HepG2 (cell line): ENCODE results near the gene ST6GALNAC3. TPM values are rescaled to one million over a fixed set of nuclear protein-coding genes. Genes with fewer than 3 reads are reported as not detected.

Experiments
- ATAC-seq: fragments of 200-7000 bp; cut with Tn5 transposase; 3 replicates; pipeline ENCODE4 v1.9.1; 2020; ENCODE audit warnings: mild to moderate bottlenecking, moderate library complexity
- BruUV-seq: library from RNA; stranded (reverse); fragments of 400-500 nt; replicated peaks from 2 replicates; lab custom pipeline; 2021; lab: Mats Ljungman, UMichigan
- CTCF ChIA-PET: fragments of 300-600 bp; formaldehyde crosslinking; extraction: SDS; loops from one replicate; lab custom pipeline; 2021; ENCODE audit warnings: low total read pairs, inconsistent platforms, low intra/inter-chr PET ratio; lab: Yijun Ruan, JAX
- POLR2A ChIA-PET: fragments of 350-600 bp; sonication (Branson Sonifier 250); formaldehyde crosslinking; loops from one replicate; lab custom pipeline; 2020; ENCODE audit warnings: antibody characterized with exemption, inconsistent platforms; lab: Yijun Ruan, JAX
- DNase-seq: peaks from one replicate; pipeline ENCODE4 v3.0.0-alpha.2; 2015; ENCODE audit warnings: low spot score
- FAIRE-seq: peaks from 3 replicates; lab custom pipeline; 2011; peaks lifted over from hg19 to GRCh38; lab: Jason Lieb, UNC
- H2AFZ ChIP-seq: one replicate; pipeline ENCODE4 v1.6.1; 2011; ENCODE audit warnings: low read length, inconsistent platforms
- H3K27ac ChIP-seq: fragments of 300-600 bp; 3 replicates; pipeline ENCODE4 v1.8.0; 2011; ENCODE audit warnings: mixed run types, mild to moderate bottlenecking, mixed read lengths, low read length, inconsistent platforms; ENCODE audit not compliant: insufficient read depth; ENCODE audit errors: extremely low read length
- H3K27me3 ChIP-seq, 2 experiments: fragments of 200-600 bp in 1 of 2; 2 replicates in 1 of 2; 3 replicates in 1 of 2; pipeline versions ENCODE4 v1.6.0 to v1.8.0; 2011; ENCODE audit warnings: low read length in 2 of 2, mild to moderate bottlenecking in 2 of 2, moderate library complexity in 2 of 2, inconsistent platforms in 1 of 2; ENCODE audit not compliant: insufficient read depth in 2 of 2, control insufficient read depth in 1 of 2
- H3K36me3 ChIP-seq, 2 experiments: fragments of 200-600 bp in 1 of 2; replicated peaks in 1 of 2; 2 replicates in 1 of 2; 3 replicates in 1 of 2; pipeline versions ENCODE4 v1.5.1 to v1.8.0; 2011; ENCODE audit warnings: low read length in 2 of 2, inconsistent platforms in 1 of 2; ENCODE audit not compliant: insufficient read depth in 2 of 2, control insufficient read depth in 1 of 2
- H3K4me1 ChIP-seq: 2 replicates; pipeline ENCODE4 v1.5.1; 2012; ENCODE audit warnings: low read length, inconsistent platforms; ENCODE audit not compliant: insufficient read depth
- H3K4me2 ChIP-seq: 2 replicates; pipeline ENCODE4 v1.6.0; 2011; ENCODE audit warnings: low read depth, low read length, inconsistent platforms
- H3K4me3 ChIP-seq, 3 experiments: fragments of 200-600 bp in 1 of 3; sonication (generic), shearing (Covaris generic) in 1 of 3; replicated peaks in 1 of 3; 2 replicates each; pipeline ENCODE4 v1.5.1; 2011 to 2016; ENCODE audit warnings: low read length in 3 of 3, inconsistent platforms in 2 of 3, low read depth in 2 of 3, mild to moderate bottlenecking in 2 of 3, control low read depth in 1 of 3, mixed read lengths in 1 of 3; ENCODE audit not compliant: insufficient read depth in 1 of 3
- H3K79me2 ChIP-seq: one replicate; pipeline ENCODE4 v1.6.1; 2011; ENCODE audit warnings: low read length, inconsistent platforms; ENCODE audit not compliant: insufficient read depth
- H3K9ac ChIP-seq: 2 replicates; pipeline ENCODE4 v1.6.0; 2011; ENCODE audit warnings: mild to moderate bottlenecking, low read depth, low read length, inconsistent platforms; ENCODE audit not compliant: insufficient read depth
- H3K9me3 ChIP-seq: 2 replicates; pipeline ENCODE4 v1.5.1; 2012; ENCODE audit warnings: mild to moderate bottlenecking, low read length
- H4K20me1 ChIP-seq: 2 replicates; pipeline ENCODE4 v1.6.0; 2011; ENCODE audit warnings: inconsistent platforms, mild to moderate bottlenecking, low read length, moderate library complexity; ENCODE audit not compliant: insufficient read depth
- ARHGAP35 ChIP-seq: sonication (generic); formaldehyde crosslinking; IDR thresholded peaks from 2 replicates; pipeline ENCODE4 v1.9.0; 2022; ENCODE audit warnings: mild to moderate bottlenecking, inconsistent platforms, moderate library complexity, missing genetic modification reagents, borderline replicate concordance
- KDM2A ChIP-seq: sonication (generic); formaldehyde crosslinking; IDR thresholded peaks from 2 replicates; pipeline ENCODE4 v1.4.0; 2020; ENCODE audit warnings: low read depth, missing genetic modification reagents, borderline replicate concordance
- KLF15 ChIP-seq: sonication (generic); formaldehyde crosslinking; IDR thresholded peaks from 2 replicates; pipeline ENCODE4 v1.8.1; 2023; ENCODE audit warnings: borderline replicate concordance, mild to moderate bottlenecking, inconsistent platforms, missing genetic modification reagents, mixed read lengths
- MYNN ChIP-seq: sonication (generic); formaldehyde crosslinking; IDR thresholded peaks from 2 replicates; pipeline ENCODE4 v1.4.0; 2020; ENCODE audit warnings: mild to moderate bottlenecking, low read depth, missing genetic modification reagents
- POLR2A ChIP-seq, 2 experiments: IDR thresholded peaks; 2 replicates each; pipeline ENCODE4 v1.6.1; 2011; ENCODE audit warnings: low read depth in 2 of 2, low read length in 2 of 2, mild to moderate bottlenecking in 1 of 2, moderate library complexity in 1 of 2; ENCODE audit not compliant: insufficient read depth in 1 of 2
- RORA ChIP-seq: sonication (generic); formaldehyde crosslinking; IDR thresholded peaks from 2 replicates; pipeline ENCODE4 v1.5.0; 2020; ENCODE audit warnings: mild to moderate bottlenecking, missing genetic modification reagents, moderate library complexity
- SIN3A ChIP-seq: IDR thresholded peaks from 2 replicates; pipeline ENCODE4 v1.6.1; 2011; ENCODE audit warnings: low read depth, mild to moderate bottlenecking, control low read depth, low read length, borderline replicate concordance
- SMYD3 ChIP-seq: sonication (generic); formaldehyde crosslinking; IDR thresholded peaks from 2 replicates; pipeline ENCODE4 v1.8.1; 2023; ENCODE audit warnings: mild to moderate bottlenecking, missing genetic modification reagents
- SNAI1 ChIP-seq: sonication (generic); formaldehyde crosslinking; IDR thresholded peaks from 2 replicates; pipeline ENCODE4 v1.5.0; 2020; ENCODE audit warnings: mild to moderate bottlenecking, missing genetic modification reagents, borderline replicate concordance
- ZEB1 ChIP-seq: IDR thresholded peaks from 2 replicates; pipeline ENCODE4 v1.6.1; 2012; ENCODE audit warnings: mild to moderate bottlenecking, low read depth, inconsistent platforms; ENCODE audit not compliant: insufficient replicate concordance
- ZNF17 ChIP-seq: sonication (generic); formaldehyde crosslinking; IDR thresholded peaks from 2 replicates; pipeline ENCODE4 v1.5.0; 2020; ENCODE audit warnings: mild to moderate bottlenecking, missing genetic modification reagents
- ZNF235 ChIP-seq: sonication (generic); formaldehyde crosslinking; IDR thresholded peaks from 2 replicates; pipeline ENCODE4 v1.8.1; 2023; ENCODE audit warnings: mild to moderate bottlenecking, missing genetic modification reagents, borderline replicate concordance
- ZNF263 ChIP-seq: sonication (generic); formaldehyde crosslinking; IDR thresholded peaks from 2 replicates; pipeline ENCODE4 v1.4.0; 2020; ENCODE audit warnings: missing genetic modification reagents
- ZNF326 ChIP-seq: sonication (generic); formaldehyde crosslinking; IDR thresholded peaks from 2 replicates; pipeline ENCODE4 v1.4.0; 2020; ENCODE audit warnings: missing genetic modification reagents, borderline replicate concordance
- ZNF878 ChIP-seq: sonication (generic); formaldehyde crosslinking; IDR thresholded peaks from 2 replicates; pipeline ENCODE4 v1.8.1; 2023; ENCODE audit warnings: mild to moderate bottlenecking, missing genetic modification reagents, moderate library complexity
- WGBS: methylation state at CpG from one replicate; pipeline ENCODE4 v1.1.6; 2017; ENCODE audit warnings: low lambda C conversion rate; 5-methylcytosine and 5-hydroxymethylcytosine counted together
- in situ Hi-C: cut with HindIII; loops from 2 replicates; pipeline ENCODE4 v1.10.0; 2017; ENCODE audit warnings: low pct_unique_long_range_greater_than_20kb; ENCODE audit not compliant: extremely low pct_ligation_motif_present
- intact Hi-C: fragments of 100-400 bp; cut with micrococcal nuclease; formaldehyde crosslinking; loops from one replicate; pipeline ENCODE4 v1.10.0; 2022; ENCODE audit not compliant: unreplicated experiment
- polyA plus RNA-seq, 8 experiments: library from polyadenylated mRNA; depleted of rRNA in 3 of 8; stranded (reverse) in 7 of 8; unstranded in 1 of 8; fragments of >200 nt; fragmentation: Illumina TruSeq in 4 of 8; extraction: Trizol in 4 of 8; gene quantifications; 2 replicates each; pipeline versions ENCODE4 v1.2.1 to v1.2.3, GENCODE V29; 2011 to 2016; ENCODE audit warnings: low read depth in 4 of 8, missing spikeins in 1 of 8, mixed read lengths in 1 of 8; ENCODE audit not compliant: insufficient read depth in 1 of 8
- total RNA-seq, 5 experiments: library from RNA; depleted of rRNA; stranded (reverse); fragments of >200 nt; fragmentation: Illumina TruSeq; extraction: Trizol; gene quantifications; 2 replicates each; pipeline ENCODE4 v1.2.3, GENCODE V29; 2016; ENCODE audit warnings: low read depth in 1 of 5
- TF ChIP-seq, protein P1 (sequence below): sonication (generic); formaldehyde crosslinking; IDR thresholded peaks from 2 replicates; pipeline ENCODE4 v1.8.1; 2023; ENCODE audit warnings: mild to moderate bottlenecking, moderate library complexity, missing genetic modification reagents
- TF ChIP-seq, protein P2 (sequence below): IDR thresholded peaks from 2 replicates; pipeline ENCODE4 v1.6.1; 2016; ENCODE audit warnings: missing compliant biosample characterization, missing genetic modification reagents, borderline replicate concordance

The ST6GALNAC3 gene
- total and polyA plus RNA-seq, 2 of the 13 experiments (the other 11 are each of a cell fraction or from before 2014, with no cell fraction given), result not detected

GRCh38 chr1:76313304-76313703 lies 238.8 kb downstream of the ST6GALNAC3 start (continued):
- TF ChIP-seq, protein P1, sequence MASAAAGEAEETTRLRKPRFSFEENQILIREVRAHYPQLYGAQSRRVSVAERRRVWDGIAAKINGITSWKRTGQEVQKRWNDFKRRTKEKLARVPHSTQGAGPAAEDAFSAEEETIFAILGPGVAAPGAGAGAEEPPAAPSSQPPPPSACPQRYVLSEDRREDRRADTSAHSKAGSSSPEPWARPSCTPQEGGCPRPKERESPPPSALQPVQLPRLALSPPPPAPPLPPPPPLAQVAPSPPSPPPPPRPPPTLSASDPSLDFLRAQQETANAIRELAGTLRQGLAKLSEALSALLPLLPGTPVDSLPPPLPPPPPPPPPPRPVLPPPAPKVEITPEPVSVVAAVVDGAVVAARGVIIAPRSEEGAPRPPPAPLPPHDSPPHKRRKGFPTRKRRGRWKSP (CRISPR knock-in tag), result no peak
- TF ChIP-seq ZNF878 (CRISPR knock-in tag) (no peak), ZNF263 (CRISPR knock-in tag) (no peak), MYNN (CRISPR knock-in tag) (no peak), RORA (CRISPR knock-in tag) (no peak), SIN3A (no peak), POLR2A (IDR thresholded peaks at IDR 0.05; ENCODE audit: insufficient read depth in 1 of 2, low read depth in 2 of 2, low read length in 2 of 2) (no peak)

- in situ Hi-C loops, result no loop called here
- Histone ChIP-seq H3K4me3 (no peak overlapping the region), H3K4me1 (no peaks in the 10 kb centered on the region), H3K27me3 (no peaks in the 10 kb centered on the region), H3K4me2 (no peak overlapping the region), H3K79me2 (no peaks in the 10 kb centered on the region), H3K9ac (no peak overlapping the region), H4K20me1 (no peaks in the 10 kb centered on the region), H2AFZ (no peak overlapping the region), H3K9me3 (no peaks in the 10 kb centered on the region)
- ATAC-seq (no peak), FAIRE-seq (no peak), DNase-seq (no peak)
- intact Hi-C loops, result no loop called here
- 4% methylated on average over 1 of the region's 2 CpGs for WGBS
- TF ChIP-seq, protein P2, sequence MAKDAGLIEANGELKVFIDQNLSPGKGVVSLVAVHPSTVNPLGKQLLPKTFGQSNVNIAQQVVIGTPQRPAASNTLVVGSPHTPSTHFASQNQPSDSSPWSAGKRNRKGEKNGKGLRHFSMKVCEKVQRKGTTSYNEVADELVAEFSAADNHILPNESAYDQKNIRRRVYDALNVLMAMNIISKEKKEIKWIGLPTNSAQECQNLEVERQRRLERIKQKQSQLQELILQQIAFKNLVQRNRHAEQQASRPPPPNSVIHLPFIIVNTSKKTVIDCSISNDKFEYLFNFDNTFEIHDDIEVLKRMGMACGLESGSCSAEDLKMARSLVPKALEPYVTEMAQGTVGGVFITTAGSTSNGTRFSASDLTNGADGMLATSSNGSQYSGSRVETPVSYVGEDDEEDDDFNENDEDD, result no peak
- no peak for TF ChIP-seq ZNF17
- TF ChIP-seq SNAI1 (CRISPR knock-in tag), result no peak
- no peak for TF ChIP-seq KLF15 (CRISPR knock-in tag)
- TF ChIP-seq SMYD3 (CRISPR knock-in tag), result no peak
- TF ChIP-seq KDM2A (CRISPR knock-in tag), result no peak
- no peak for TF ChIP-seq ARHGAP35
- TF ChIP-seq ZEB1, result no peak
- no peak for TF ChIP-seq ZNF235 (CRISPR knock-in tag)
- TF ChIP-seq ZNF326, result no peak
- TF ChIP-seq, all 625 proteins: peak for 0
- CTCF ChIA-PET, result no interaction called here
- H3K27ac ChIP-seq, result no peak overlapping the region
- H3K36me3 ChIP-seq, result no peaks in the 10 kb centered on the region
- POLR2A ChIA-PET, result no interaction called here
- BruUV-seq, result no TSS peak
Observed at GRCh38 chr1:76314730-76315129, 240.2 kb downstream of the ST6GALNAC3 start.
